GM18951 (cell line): ENCODE results near the gene CCM2.
A peak's percentile ranks its signal among the peaks of the same experiment; 100 is the strongest.

Source experiments
- POLR2A ChIP-seq: IDR thresholded peaks from 4 replicates; pipeline ENCODE4 v1.6.1; 2011; ENCODE audit warnings: mild to moderate bottlenecking; ENCODE audit not compliant: insufficient read length, insufficient read depth; ENCODE audit errors: extremely low read depth
- in situ Hi-C: fragments of 300-500 bp; cut with MboI; formaldehyde crosslinking; loops from one replicate; pipeline ENCODE4 v1.12.0; 2022; ENCODE audit warnings: low sequenced_read_pairs, mixed read lengths, inconsistent platforms; ENCODE audit not compliant: unreplicated experiment

The CCM2 gene

GRCh38 chr7:44973610-44974401, 26.2 kb upstream of the CCM2 start:
- in situ Hi-C loops, result no loop called here
- no peak for TF ChIP-seq POLR2A

GRCh38 chr7:44974549-44974948, 25.5 kb upstream of the CCM2 start:
- in situ Hi-C loops, result no loop called here
- no peak for TF ChIP-seq POLR2A

- TF ChIP-seq POLR2A, result peak; percentile 10
- in situ Hi-C loops, result no loop called here
These were observed 24.5 kb upstream of the CCM2 start for GRCh38 chr7:44975331-44976039.

GRCh38 chr7:44976040-44976745, 23.8 kb upstream of the CCM2 start:
- in situ Hi-C loops, result no loop called here
- no peak for TF ChIP-seq POLR2A

GRCh38 chr7:44976746-44977196, 23.2 kb upstream of the CCM2 start:
- no peak for TF ChIP-seq POLR2A
- in situ Hi-C loops, result no loop called here

GRCh38 chr7:44977304-44977958, 22.6 kb upstream of the CCM2 start:
- TF ChIP-seq POLR2A, result peak; percentile 47
- in situ Hi-C loops, result no loop called here

- TF ChIP-seq POLR2A, result no peak
- in situ Hi-C loops, result no loop called here
These were observed 22.1 kb upstream of the CCM2 start for GRCh38 chr7:44977959-44978335.

GRCh38 chr7:44978511-44979366, 21.3 kb upstream of the CCM2 start, which contains the start of gene MYO1G:
Gene MYO1G (minus strand): TSS chr7:44979015. CDS start chr7:44978961, 54 bp downstream.
- peak; percentile 72 for TF ChIP-seq POLR2A
- in situ Hi-C loops, result no loop called here

- no peak for TF ChIP-seq POLR2A
- in situ Hi-C loops, result no loop called here
These were observed 20.3 kb upstream of the CCM2 start for GRCh38 chr7:44979481-44980392.

GRCh38 chr7:44980393-44981034, 19.5 kb upstream of the CCM2 start:
- in situ Hi-C loops, result no loop called here
- no peak for TF ChIP-seq POLR2A
